ENCODE measurements around the gene TTC21B.

TTC21B gene

DNA sequence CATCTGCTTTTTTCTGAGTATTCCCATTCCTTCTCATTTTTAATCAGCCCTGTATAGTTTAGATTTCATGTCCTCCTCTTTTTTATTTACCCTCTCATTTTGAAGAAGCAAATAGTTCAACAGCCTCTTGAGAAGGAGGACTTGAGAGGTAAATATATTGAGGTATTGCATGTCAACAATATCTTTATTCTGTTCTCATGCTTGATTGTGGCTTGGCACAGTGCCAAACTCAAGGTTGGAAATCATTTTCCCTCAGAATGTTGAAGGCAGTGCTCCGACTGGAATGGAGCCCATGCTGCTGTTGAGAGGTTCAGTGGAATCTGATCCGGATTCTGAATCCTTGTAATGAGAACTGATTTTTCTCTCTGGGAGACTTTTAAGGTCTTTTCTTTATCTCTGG, 128.5 kb downstream of the TTC21B start (continued):
- TF ChIP-seq ZNF112 (tag by site-specific recombination; IDR thresholded peaks at IDR 0.05) (peak; percentile 96), WT1 (tag by site-specific recombination; IDR thresholded peaks at IDR 0.05) (peak; percentile 42; the same call in 1 of the 2 replicates), ZSCAN30 (tag by site-specific recombination; IDR thresholded peaks at IDR 0.05) (peak; percentile 90), FEZF1 (tag by site-specific recombination; IDR thresholded peaks at IDR 0.05) (peak; percentile 53; the same call in 1 of the 2 replicates), TCF7L2 (IDR thresholded peaks at IDR 0.05; ENCODE audit: borderline replicate concordance, low read depth, low read length) (0 out of 2 replicates have a peak, but pooled peaks have one; percentile 37), ZNF433 (tag by site-specific recombination; IDR thresholded peaks at IDR 0.05; ENCODE audit: low read depth) (no peak), REPIN1 (tag by site-specific recombination; IDR thresholded peaks at IDR 0.05; ENCODE audit: low read depth) (no peak), ZNF132 (tag by site-specific recombination; IDR thresholded peaks at IDR 0.05; ENCODE audit: borderline replicate concordance) (peak; percentile 98), ZNF324 (tag by site-specific recombination; IDR thresholded peaks at IDR 0.05) (no peak), ZNF585B (tag by site-specific recombination; IDR thresholded peaks at IDR 0.05) (no peak), ZNF549 (tag by site-specific recombination; IDR thresholded peaks at IDR 0.05) (peak; percentile 91), SETDB1 (IDR thresholded peaks at IDR 0.05; ENCODE audit: insufficient read length, low read length) (no peak), ZNF785 (tag by site-specific recombination; IDR thresholded peaks at IDR 0.05) (no peak), ZNF16 (tag by site-specific recombination; IDR thresholded peaks at IDR 0.05; ENCODE audit: low read depth) (no peak), ZBTB21 (tag by site-specific recombination; IDR thresholded peaks at IDR 0.05) (0 out of 2 replicates have a peak, but pooled peaks have one; percentile 30), YY2 (tag by site-specific recombination; IDR thresholded peaks at IDR 0.05) (0 out of 2 replicates have a peak, but pooled peaks have one; percentile 18), SCRT1 (tag by site-specific recombination; IDR thresholded peaks at IDR 0.05; ENCODE audit: borderline replicate concordance) (no peak), ZBTB20 (tag by site-specific recombination; IDR thresholded peaks at IDR 0.05) (no peak)
- TF ChIP-seq, protein P1, sequence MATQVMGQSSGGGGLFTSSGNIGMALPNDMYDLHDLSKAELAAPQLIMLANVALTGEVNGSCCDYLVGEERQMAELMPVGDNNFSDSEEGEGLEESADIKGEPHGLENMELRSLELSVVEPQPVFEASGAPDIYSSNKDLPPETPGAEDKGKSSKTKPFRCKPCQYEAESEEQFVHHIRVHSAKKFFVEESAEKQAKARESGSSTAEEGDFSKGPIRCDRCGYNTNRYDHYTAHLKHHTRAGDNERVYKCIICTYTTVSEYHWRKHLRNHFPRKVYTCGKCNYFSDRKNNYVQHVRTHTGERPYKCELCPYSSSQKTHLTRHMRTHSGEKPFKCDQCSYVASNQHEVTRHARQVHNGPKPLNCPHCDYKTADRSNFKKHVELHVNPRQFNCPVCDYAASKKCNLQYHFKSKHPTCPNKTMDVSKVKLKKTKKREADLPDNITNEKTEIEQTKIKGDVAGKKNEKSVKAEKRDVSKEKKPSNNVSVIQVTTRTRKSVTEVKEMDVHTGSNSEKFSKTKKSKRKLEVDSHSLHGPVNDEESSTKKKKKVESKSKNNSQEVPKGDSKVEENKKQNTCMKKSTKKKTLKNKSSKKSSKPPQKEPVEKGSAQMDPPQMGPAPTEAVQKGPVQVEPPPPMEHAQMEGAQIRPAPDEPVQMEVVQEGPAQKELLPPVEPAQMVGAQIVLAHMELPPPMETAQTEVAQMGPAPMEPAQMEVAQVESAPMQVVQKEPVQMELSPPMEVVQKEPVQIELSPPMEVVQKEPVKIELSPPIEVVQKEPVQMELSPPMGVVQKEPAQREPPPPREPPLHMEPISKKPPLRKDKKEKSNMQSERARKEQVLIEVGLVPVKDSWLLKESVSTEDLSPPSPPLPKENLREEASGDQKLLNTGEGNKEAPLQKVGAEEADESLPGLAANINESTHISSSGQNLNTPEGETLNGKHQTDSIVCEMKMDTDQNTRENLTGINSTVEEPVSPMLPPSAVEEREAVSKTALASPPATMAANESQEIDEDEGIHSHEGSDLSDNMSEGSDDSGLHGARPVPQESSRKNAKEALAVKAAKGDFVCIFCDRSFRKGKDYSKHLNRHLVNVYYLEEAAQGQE (tag by site-specific recombination; IDR thresholded peaks at IDR 0.05) = no peak
- TF ChIP-seq, protein P2, sequence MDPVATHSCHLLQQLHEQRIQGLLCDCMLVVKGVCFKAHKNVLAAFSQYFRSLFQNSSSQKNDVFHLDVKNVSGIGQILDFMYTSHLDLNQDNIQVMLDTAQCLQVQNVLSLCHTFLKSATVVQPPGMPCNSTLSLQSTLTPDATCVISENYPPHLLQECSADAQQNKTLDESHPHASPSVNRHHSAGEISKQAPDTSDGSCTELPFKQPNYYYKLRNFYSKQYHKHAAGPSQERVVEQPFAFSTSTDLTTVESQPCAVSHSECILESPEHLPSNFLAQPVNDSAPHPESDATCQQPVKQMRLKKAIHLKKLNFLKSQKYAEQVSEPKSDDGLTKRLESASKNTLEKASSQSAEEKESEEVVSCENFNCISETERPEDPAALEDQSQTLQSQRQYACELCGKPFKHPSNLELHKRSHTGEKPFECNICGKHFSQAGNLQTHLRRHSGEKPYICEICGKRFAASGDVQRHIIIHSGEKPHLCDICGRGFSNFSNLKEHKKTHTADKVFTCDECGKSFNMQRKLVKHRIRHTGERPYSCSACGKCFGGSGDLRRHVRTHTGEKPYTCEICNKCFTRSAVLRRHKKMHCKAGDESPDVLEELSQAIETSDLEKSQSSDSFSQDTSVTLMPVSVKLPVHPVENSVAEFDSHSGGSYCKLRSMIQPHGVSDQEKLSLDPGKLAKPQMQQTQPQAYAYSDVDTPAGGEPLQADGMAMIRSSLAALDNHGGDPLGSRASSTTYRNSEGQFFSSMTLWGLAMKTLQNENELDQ (tag by site-specific recombination; IDR thresholded peaks at IDR 0.05; ENCODE audit: low read depth) = no peak
- TF ChIP-seq, protein P3, sequence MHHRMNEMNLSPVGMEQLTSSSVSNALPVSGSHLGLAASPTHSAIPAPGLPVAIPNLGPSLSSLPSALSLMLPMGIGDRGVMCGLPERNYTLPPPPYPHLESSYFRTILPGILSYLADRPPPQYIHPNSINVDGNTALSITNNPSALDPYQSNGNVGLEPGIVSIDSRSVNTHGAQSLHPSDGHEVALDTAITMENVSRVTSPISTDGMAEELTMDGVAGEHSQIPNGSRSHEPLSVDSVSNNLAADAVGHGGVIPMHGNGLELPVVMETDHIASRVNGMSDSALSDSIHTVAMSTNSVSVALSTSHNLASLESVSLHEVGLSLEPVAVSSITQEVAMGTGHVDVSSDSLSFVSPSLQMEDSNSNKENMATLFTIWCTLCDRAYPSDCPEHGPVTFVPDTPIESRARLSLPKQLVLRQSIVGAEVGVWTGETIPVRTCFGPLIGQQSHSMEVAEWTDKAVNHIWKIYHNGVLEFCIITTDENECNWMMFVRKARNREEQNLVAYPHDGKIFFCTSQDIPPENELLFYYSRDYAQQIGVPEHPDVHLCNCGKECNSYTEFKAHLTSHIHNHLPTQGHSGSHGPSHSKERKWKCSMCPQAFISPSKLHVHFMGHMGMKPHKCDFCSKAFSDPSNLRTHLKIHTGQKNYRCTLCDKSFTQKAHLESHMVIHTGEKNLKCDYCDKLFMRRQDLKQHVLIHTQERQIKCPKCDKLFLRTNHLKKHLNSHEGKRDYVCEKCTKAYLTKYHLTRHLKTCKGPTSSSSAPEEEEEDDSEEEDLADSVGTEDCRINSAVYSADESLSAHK (tag by site-specific recombination; IDR thresholded peaks at IDR 0.05) = peak; percentile 52; the same call in 1 of the 2 replicates
- TF ChIP-seq, protein P4, sequence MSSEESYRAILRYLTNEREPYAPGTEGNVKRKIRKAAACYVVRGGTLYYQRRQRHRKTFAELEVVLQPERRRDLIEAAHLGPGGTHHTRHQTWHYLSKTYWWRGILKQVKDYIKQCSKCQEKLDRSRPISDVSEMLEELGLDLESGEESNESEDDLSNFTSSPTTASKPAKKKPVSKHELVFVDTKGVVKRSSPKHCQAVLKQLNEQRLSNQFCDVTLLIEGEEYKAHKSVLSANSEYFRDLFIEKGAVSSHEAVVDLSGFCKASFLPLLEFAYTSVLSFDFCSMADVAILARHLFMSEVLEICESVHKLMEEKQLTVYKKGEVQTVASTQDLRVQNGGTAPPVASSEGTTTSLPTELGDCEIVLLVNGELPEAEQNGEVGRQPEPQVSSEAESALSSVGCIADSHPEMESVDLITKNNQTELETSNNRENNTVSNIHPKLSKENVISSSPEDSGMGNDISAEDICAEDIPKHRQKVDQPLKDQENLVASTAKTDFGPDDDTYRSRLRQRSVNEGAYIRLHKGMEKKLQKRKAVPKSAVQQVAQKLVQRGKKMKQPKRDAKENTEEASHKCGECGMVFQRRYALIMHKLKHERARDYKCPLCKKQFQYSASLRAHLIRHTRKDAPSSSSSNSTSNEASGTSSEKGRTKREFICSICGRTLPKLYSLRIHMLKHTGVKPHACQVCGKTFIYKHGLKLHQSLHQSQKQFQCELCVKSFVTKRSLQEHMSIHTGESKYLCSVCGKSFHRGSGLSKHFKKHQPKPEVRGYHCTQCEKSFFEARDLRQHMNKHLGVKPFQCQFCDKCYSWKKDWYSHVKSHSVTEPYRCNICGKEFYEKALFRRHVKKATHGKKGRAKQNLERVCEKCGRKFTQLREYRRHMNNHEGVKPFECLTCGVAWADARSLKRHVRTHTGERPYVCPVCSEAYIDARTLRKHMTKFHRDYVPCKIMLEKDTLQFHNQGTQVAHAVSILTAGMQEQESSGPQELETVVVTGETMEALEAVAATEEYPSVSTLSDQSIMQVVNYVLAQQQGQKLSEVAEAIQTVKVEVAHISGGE (tag by site-specific recombination; conservative IDR thresholded peaks at IDR 0.05; ENCODE audit: low read depth) = no peak
- TF ChIP-seq, protein P5, sequence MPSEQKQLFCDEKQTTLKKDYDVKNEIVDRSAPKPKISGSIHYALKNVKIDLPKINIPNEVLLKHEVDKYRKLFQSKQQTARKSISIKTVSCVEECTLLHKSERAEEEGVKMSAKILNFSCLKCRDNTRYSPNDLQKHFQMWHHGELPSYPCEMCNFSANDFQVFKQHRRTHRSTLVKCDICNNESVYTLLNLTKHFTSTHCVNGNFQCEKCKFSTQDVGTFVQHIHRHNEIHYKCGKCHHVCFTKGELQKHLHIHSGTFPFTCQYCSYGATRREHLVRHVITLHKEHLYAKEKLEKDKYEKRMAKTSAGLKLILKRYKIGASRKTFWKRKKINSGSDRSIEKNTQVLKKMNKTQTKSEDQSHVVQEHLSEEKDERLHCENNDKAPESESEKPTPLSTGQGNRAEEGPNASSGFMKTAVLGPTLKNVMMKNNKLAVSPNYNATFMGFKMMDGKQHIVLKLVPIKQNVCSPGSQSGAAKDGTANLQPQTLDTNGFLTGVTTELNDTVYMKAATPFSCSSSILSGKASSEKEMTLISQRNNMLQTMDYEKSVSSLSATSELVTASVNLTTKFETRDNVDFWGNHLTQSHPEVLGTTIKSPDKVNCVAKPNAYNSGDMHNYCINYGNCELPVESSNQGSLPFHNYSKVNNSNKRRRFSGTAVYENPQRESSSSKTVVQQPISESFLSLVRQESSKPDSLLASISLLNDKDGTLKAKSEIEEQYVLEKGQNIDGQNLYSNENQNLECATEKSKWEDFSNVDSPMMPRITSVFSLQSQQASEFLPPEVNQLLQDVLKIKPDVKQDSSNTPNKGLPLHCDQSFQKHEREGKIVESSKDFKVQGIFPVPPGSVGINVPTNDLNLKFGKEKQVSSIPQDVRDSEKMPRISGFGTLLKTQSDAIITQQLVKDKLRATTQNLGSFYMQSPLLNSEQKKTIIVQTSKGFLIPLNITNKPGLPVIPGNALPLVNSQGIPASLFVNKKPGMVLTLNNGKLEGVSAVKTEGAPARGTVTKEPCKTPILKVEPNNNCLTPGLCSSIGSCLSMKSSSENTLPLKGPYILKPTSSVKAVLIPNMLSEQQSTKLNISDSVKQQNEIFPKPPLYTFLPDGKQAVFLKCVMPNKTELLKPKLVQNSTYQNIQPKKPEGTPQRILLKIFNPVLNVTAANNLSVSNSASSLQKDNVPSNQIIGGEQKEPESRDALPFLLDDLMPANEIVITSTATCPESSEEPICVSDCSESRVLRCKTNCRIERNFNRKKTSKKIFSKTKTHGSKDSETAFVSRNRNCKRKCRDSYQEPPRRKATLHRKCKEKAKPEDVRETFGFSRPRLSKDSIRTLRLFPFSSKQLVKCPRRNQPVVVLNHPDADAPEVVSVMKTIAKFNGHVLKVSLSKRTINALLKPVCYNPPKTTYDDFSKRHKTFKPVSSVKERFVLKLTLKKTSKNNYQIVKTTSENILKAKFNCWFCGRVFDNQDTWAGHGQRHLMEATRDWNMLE (tag by site-specific recombination; conservative IDR thresholded peaks at IDR 0.05; ENCODE audit: low read depth) = no peak
